WTC11 (cell line): Measurements from ENCODE around the gene BAK1. TPM values are rescaled to one million over a fixed set of nuclear protein-coding genes. Genes with fewer than 3 reads are reported as not detected.
"Not testable (repeated sequence)": the region's sequence is repeated elsewhere in the genome, so short reads cannot be mapped to it uniquely, and the experiment has no call there.

Experiments
- ATAC-seq: fragments of 200-7000 bp; cut with Tn5 transposase; 2 replicates; pipeline ENCODE4 v1.10.0; 2021; ENCODE audit warnings: mild to moderate bottlenecking, moderate library complexity
- CTCF ChIA-PET: fragments of 300-600 bp; sonication (Branson Sonifier 250); formaldehyde crosslinking; loops from one replicate; lab custom pipeline; 2021; ENCODE audit warnings: antibody characterized with exemption; lab: Charles Lee
- POLR2A ChIA-PET: fragments of 350-600 bp; sonication (Branson Sonifier 250); formaldehyde crosslinking; loops from one replicate; lab custom pipeline; 2021; ENCODE audit warnings: antibody characterized with exemption; lab: Charles Lee
- DNase-seq: peaks from one replicate; pipeline ENCODE4 v3.0.0; 2021; ENCODE audit warnings: low spot score
- H3K27ac Mint-ChIP-seq: 2 replicates; pipeline ENCODE4 v1.8.0; 2021; ENCODE audit warnings: mixed read lengths
- H3K27me3 Mint-ChIP-seq: 2 replicates; pipeline ENCODE4 v1.8.0; 2021; ENCODE audit warnings: low read depth, mild to moderate bottlenecking, moderate library complexity, mixed read lengths
- H3K36me3 Mint-ChIP-seq: 2 replicates; pipeline ENCODE4 v1.8.0; 2021; ENCODE audit warnings: mixed read lengths
- H3K4me1 Mint-ChIP-seq: 2 replicates; pipeline ENCODE4 v1.8.0; 2022; ENCODE audit warnings: mixed read lengths
- H3K4me3 Mint-ChIP-seq: 2 replicates; pipeline ENCODE4 v1.8.0; 2021; ENCODE audit warnings: mild to moderate bottlenecking, moderate library complexity, mixed read lengths
- H3K9me3 Mint-ChIP-seq: 2 replicates; pipeline ENCODE4 v1.8.0; 2021; ENCODE audit warnings: mixed read lengths
- ARID4B ChIP-seq: sonication (generic); formaldehyde crosslinking; IDR thresholded peaks from 2 replicates; pipeline ENCODE4 v1.8.0; 2023; ENCODE audit warnings: missing genetic modification reagents, mild to moderate bottlenecking, borderline replicate concordance
- ELF4 ChIP-seq: sonication (generic); formaldehyde crosslinking; IDR thresholded peaks from 2 replicates; pipeline ENCODE4 v1.8.1; 2022; ENCODE audit warnings: low read depth, mild to moderate bottlenecking, moderate library complexity, missing genetic modification reagents
- ERG ChIP-seq: fragments of 250-450 bp; sonication (Bioruptor Pico); IDR thresholded peaks from 2 replicates; pipeline ENCODE4 v1.8.0; 2021; ENCODE audit warnings: mild to moderate bottlenecking
- ESRRA ChIP-seq: sonication (generic); formaldehyde crosslinking; IDR thresholded peaks from 2 replicates; pipeline ENCODE4 v1.8.1; 2022; ENCODE audit warnings: mild to moderate bottlenecking, missing genetic modification reagents, borderline replicate concordance
- GABPB1 ChIP-seq: sonication (generic); formaldehyde crosslinking; IDR thresholded peaks from 2 replicates; pipeline ENCODE4 v1.8.1; 2023; ENCODE audit warnings: mild to moderate bottlenecking, missing genetic modification reagents
- HMGA2 ChIP-seq: fragments of 250-450 bp; sonication (Bioruptor Pico); IDR thresholded peaks from 2 replicates; pipeline ENCODE4 v1.4.0; 2021; ENCODE audit warnings: mild to moderate bottlenecking, moderate library complexity
- MAX ChIP-seq: sonication (generic); formaldehyde crosslinking; IDR thresholded peaks from 2 replicates; pipeline ENCODE4 v1.8.0; 2022; ENCODE audit warnings: mild to moderate bottlenecking, missing genetic modification reagents
- MXD4 ChIP-seq: fragments of 250-450 bp; sonication (Bioruptor Pico); IDR thresholded peaks from 2 replicates; pipeline ENCODE4 v1.8.0; 2021; ENCODE audit warnings: mild to moderate bottlenecking, moderate library complexity, borderline replicate concordance
- MYBL2 ChIP-seq: sonication (generic); formaldehyde crosslinking; IDR thresholded peaks from 2 replicates; pipeline ENCODE4 v1.8.1; 2023; ENCODE audit warnings: mild to moderate bottlenecking, moderate library complexity, missing genetic modification reagents
- TCF7 ChIP-seq: sonication (generic); formaldehyde crosslinking; IDR thresholded peaks from 2 replicates; pipeline ENCODE4 v1.8.0; 2022; ENCODE audit warnings: mild to moderate bottlenecking, low read depth, missing genetic modification reagents, moderate library complexity
- ZMAT4 ChIP-seq: fragments of 250-450 bp; sonication (Bioruptor Pico); IDR thresholded peaks from 2 replicates; pipeline ENCODE4 v1.9.0; 2021; ENCODE audit warnings: mild to moderate bottlenecking
- ZNF138 ChIP-seq: sonication (generic); formaldehyde crosslinking; conservative IDR thresholded peaks from 2 replicates; pipeline ENCODE4 v1.8.1; 2022; ENCODE audit warnings: mild to moderate bottlenecking, moderate library complexity, missing genetic modification reagents
- total RNA-seq: library from RNA; stranded (reverse); gene quantifications from 3 replicates; pipeline ENCODE4 v1.2.3, GENCODE V29; 2021

BAK1 gene
- total RNA-seq, 1 experiment from 2014 or later, result 40.5 TPM

- no peak overlapping the region for H3K27ac Mint-ChIP-seq
- H3K9me3 Mint-ChIP-seq, result no peaks in the 10 kb centered on the region
- no peak for ATAC-seq
- H3K4me3 Mint-ChIP-seq, result no peak overlapping the region
- H3K36me3 Mint-ChIP-seq, result no peaks in the 10 kb centered on the region
- POLR2A ChIA-PET, result no interaction called here
- CTCF ChIA-PET, result interaction anchor here (2.1 to 2.4 kb wide), 2 partner anchors 8 to 10 kb away, joined by 7 read pairs; no protein-coding TSS in a partner anchor
- H3K27me3 Mint-ChIP-seq, result no peaks in the 10 kb centered on the region; the same call in 1 of the 2 replicates
- peaks cover 8% of the 10 kb centered on the region for H3K4me1 Mint-ChIP-seq
- no peak for DNase-seq
- TF ChIP-seq ZNF138 (CRISPR knock-in tag), result no peak
- no peak for TF ChIP-seq TCF7 (CRISPR knock-in tag)
- TF ChIP-seq ERG (CRISPR knock-in tag), result no peak
These were observed 17.7 kb upstream of the BAK1 start for GRCh38 chr6:33597551-33598322.

GRCh38 chr6:33596894-33597293 lies 16.8 kb upstream of the BAK1 start:
- CTCF ChIA-PET, result interaction anchor here (2.1 kb wide), 1 partner anchor 11 kb away, joined by 7 read pairs; no protein-coding TSS in a partner anchor
- H3K9me3 Mint-ChIP-seq, H3K4me3 Mint-ChIP-seq, H3K27ac Mint-ChIP-seq, H3K36me3 Mint-ChIP-seq, H3K27me3 Mint-ChIP-seq, ATAC-seq, DNase-seq: not testable (repeated sequence)
- POLR2A ChIA-PET, result interaction anchor here (0.6 to 0.7 kb wide), 2 partner anchors 51 to 272 kb away, joined by 6 to 11 read pairs; no protein-coding TSS in a partner anchor
- peaks cover 16% of the 10 kb centered on the region for H3K4me1 Mint-ChIP-seq

- ChIA-PET CTCF (interaction anchor here (0.8 to 4.4 kb wide), 6 partner anchors 12 to 105 kb away, joined by 3 to 29 read pairs (median 4); no protein-coding TSS in a partner anchor), POLR2A (no interaction called here)
- ATAC-seq (no peak), DNase-seq (no peak)
- Mint-ChIP-seq H3K27ac (no peak overlapping the region), H3K4me3 (no peak overlapping the region), H3K36me3 (no peaks in the 10 kb centered on the region), H3K27me3 (no peaks in the 10 kb centered on the region; the same call in none of the 2 replicates), H3K9me3 (peaks cover 7% of the 10 kb centered on the region; the same call in 1 of the 2 replicates), H3K4me1 (peaks cover 29% of the 10 kb centered on the region)
- no peak for TF ChIP-seq ELF4 (CRISPR knock-in tag)
- TF ChIP-seq MYBL2 (CRISPR knock-in tag), result no peak
- TF ChIP-seq MXD4 (CRISPR knock-in tag), result no peak
- no peak for TF ChIP-seq ZMAT4 (CRISPR knock-in tag)
- no peak for TF ChIP-seq GABPB1 (CRISPR knock-in tag)
- TF ChIP-seq ESRRA, result no peak
- TF ChIP-seq HMGA2 (CRISPR knock-in tag), result no peak
- TF ChIP-seq ARID4B (CRISPR knock-in tag), result no peak
- no peak for TF ChIP-seq MAX (CRISPR knock-in tag)
These were observed 15.1 kb upstream of the BAK1 start for GRCh38 chr6:33595001-33595846.
